ENCODE measurements around the gene NCAPD3. TPM values are rescaled to one million over a fixed set of nuclear protein-coding genes. Genes with fewer than 3 reads are reported as not detected.
A peak's percentile ranks its signal among the peaks of the same experiment; 100 is the strongest.

Gene NCAPD3
- total RNA-seq, 3 donors from 2014 or later: 12.6 to 19.8 (median 16.6) TPM

GRCh38 chr11:134140961-134141490 is 82.7 kb downstream of the NCAPD3 start:
- intact Hi-C loops (cut with DNase I, micrococcal nuclease): loop anchor here in 1 of 2 donors (5.0 kb wide), 1 partner anchor 214 kb away; no protein-coding TSS in a partner anchor
- DNase-seq (no peak), ATAC-seq (no peak)
- no peak for TF ChIP-seq CTCF (IDR thresholded peaks at IDR 0.05)
- H3K4me1 ChIP-seq (ENCODE audit: low read depth): peaks cover 4% of the 10 kb centered on the region
- H3K4me3 ChIP-seq: no peak overlapping the region
- H3K36me3 ChIP-seq (ENCODE audit: low read depth): no peaks in the 10 kb centered on the region
- no peaks in the 10 kb centered on the region for H3K9me3 ChIP-seq

DNA sequence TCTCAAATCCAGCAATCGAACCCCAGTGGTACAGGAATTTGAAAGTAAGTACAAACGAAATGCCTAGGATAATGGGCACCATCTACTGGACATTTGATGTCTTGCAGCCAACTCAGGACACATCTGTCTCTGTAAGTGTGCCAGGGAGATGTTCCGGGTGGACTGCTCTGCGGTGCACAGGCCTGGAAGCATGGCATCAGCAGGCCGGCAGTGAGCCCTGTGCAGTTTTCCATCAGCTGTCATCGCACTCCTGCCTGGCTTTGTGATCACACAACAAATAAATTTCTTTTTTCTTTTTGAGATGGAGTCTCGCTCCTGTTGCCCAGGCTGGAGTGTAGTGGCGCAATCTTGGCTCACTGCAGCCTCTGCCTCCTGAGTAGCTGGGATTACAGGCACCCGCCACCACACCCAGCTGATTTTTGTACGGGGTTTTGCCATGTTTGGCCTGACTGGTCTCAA is 83.9 kb downstream of the NCAPD3 start:
- Histone ChIP-seq H3K36me3 (ENCODE audit: low read depth) (no peaks in the 10 kb centered on the region), H3K4me3 (no peak overlapping the region), H3K9me3 (no peaks in the 10 kb centered on the region), H3K4me1 (ENCODE audit: low read depth) (peaks cover 4% of the 10 kb centered on the region)
- ATAC-seq (peak; percentile 86), DNase-seq (peak in 1 of 3 donors; percentile 80)
- intact Hi-C loops (cut with DNase I, micrococcal nuclease): loop anchor here (2.0 to 5.0 kb wide), 3 partner anchors 88 to 213 kb away; no protein-coding TSS in a partner anchor
- TF ChIP-seq CTCF (IDR thresholded peaks at IDR 0.05): peak; percentile 62

DNA sequence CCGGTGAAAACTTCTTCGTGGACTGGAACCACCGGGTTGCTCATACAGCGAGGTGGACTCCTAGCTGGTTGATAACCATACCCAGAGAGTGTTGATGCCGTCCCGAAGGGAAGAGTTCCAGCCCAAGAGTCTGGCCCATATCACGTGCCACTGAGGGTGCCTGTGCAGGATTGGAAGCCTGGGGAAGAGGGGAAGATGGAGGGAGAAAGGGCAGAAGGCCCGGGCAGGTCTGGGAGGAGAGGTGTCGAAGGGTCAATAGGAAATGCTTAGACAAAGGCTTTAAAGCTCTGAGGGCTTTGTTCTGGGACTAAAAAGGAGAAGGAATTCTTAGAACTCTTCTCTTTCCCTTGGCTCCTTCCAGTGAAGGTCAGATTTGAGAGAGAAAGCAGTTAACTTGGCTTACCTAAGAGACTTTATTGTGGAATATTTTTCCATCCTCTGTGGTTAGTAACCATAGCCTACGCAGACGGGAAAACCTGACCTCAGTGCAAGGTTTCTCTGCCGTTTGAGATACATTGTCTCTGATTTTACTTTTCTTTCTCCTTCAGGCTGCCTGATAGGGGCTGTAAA is 84.4 kb downstream of the NCAPD3 start:
- no peak overlapping the region for H3K4me3 ChIP-seq
- H3K4me1 ChIP-seq (ENCODE audit: low read depth): peaks cover 4% of the 10 kb centered on the region
- intact Hi-C loops (cut with DNase I, micrococcal nuclease): loop anchor here (2.0 to 5.0 kb wide), 2 partner anchors 87 to 213 kb away; no protein-coding TSS in a partner anchor
- ATAC-seq (no peak), DNase-seq (no peak)
- H3K36me3 ChIP-seq (ENCODE audit: low read depth): no peaks in the 10 kb centered on the region
- TF ChIP-seq CTCF (IDR thresholded peaks at IDR 0.05): no peak
- H3K9me3 ChIP-seq: no peaks in the 10 kb centered on the region

GRCh38 chr11:134138376-134138775 is 85.4 kb downstream of the NCAPD3 start:
- Histone ChIP-seq H3K36me3 (ENCODE audit: low read depth) (no peaks in the 10 kb centered on the region), H3K4me1 (ENCODE audit: low read depth) (peaks cover 4% of the 10 kb centered on the region), H3K4me3 (no peak overlapping the region), H3K9me3 (no peaks in the 10 kb centered on the region)
- no peak for ATAC-seq
- DNase-seq: no peak
- no peak for TF ChIP-seq CTCF (IDR thresholded peaks at IDR 0.05)
- intact Hi-C loops (cut with DNase I, micrococcal nuclease): loop anchor here (2.0 to 5.0 kb wide), 2 partner anchors 86 to 212 kb away; no protein-coding TSS in a partner anchor

GRCh38 chr11:134134167-134134566 is 89.6 kb downstream of the NCAPD3 start:
- DNase-seq (no peak), ATAC-seq (no peak)
- no peaks in the 10 kb centered on the region for H3K36me3 ChIP-seq (ENCODE audit: low read depth)
- H3K4me1 ChIP-seq (ENCODE audit: low read depth): no peaks in the 10 kb centered on the region
- no peak overlapping the region for H3K4me3 ChIP-seq
- H3K9me3 ChIP-seq: peaks cover 9% of the 10 kb centered on the region
- TF ChIP-seq CTCF (IDR thresholded peaks at IDR 0.05): no peak
- intact Hi-C loops (cut with DNase I, micrococcal nuclease): no loop called here

Measured in mucosa of descending colon (tissue), 3 donors.